Muscle of back (tissue), 11 donors: ENCODE results near the gene APBA2. TPM values are rescaled to one million over a fixed set of nuclear protein-coding genes. Genes with fewer than 3 reads are reported as not detected.
"Not testable (repeated sequence)": the region's sequence is repeated elsewhere in the genome, so short reads cannot be mapped to it uniquely, and the experiment has no call there.

Experiments used
- DNase-seq, 3 donors: peaks; one replicate each; pipeline versions ENCODE4 v3.0.0 to v3.0.0-alpha.2; 2013
- polyA plus RNA-seq, 10 donors: library from polyadenylated mRNA; unstranded; fragments of 120-200 nt; gene quantifications; one replicate each; pipeline ENCODE4 v1.2.1, GENCODE V29; 2013; ENCODE audit not compliant: insufficient read length in 10 of 10

Gene APBA2
- polyA plus RNA-seq, 10 donors = 3.1 to 12.7 (median 4.7) TPM

- DNase-seq = no peak
These were observed 9.0 kb upstream of the APBA2 start for GRCh38 chr15:28876845-28877185.

GRCh38 chr15:28878209-28878608, 7.6 kb upstream of the APBA2 start:
- DNase-seq = no peak

- DNase-seq = no peak
These were observed 6.2 kb upstream of the APBA2 start for GRCh38 chr15:28879551-28879950.

GRCh38 chr15:28880680-28881079, 5.1 kb upstream of the APBA2 start:
- DNase-seq = no peak

GRCh38 chr15:28881170-28881569, 4.6 kb upstream of the APBA2 start:
- DNase-seq = no peak

GRCh38 chr15:28881600-28881999, 4.2 kb upstream of the APBA2 start:
- no peak for DNase-seq

- DNase-seq = no peak
These were observed 1.4 kb upstream of the APBA2 start for GRCh38 chr15:28884151-28884940.

GRCh38 chr15:28885128-28885629, 595 bp upstream of the APBA2 start:
- no peak for DNase-seq

- DNase-seq = peak in 1 of 3 donors; percentile 21
These were observed 911 bp downstream of the APBA2 start for GRCh38 chr15:28886431-28887338.

- DNase-seq = no peak
These were observed 1.8 kb downstream of the APBA2 start for GRCh38 chr15:28887339-28888174.

- DNase-seq = no peak
These were observed 2.6 kb downstream of the APBA2 start for GRCh38 chr15:28888302-28888894.

GRCh38 chr15:28888900-28889299, 3.1 kb downstream of the APBA2 start:
- no peak for DNase-seq

- DNase-seq = no peak
These were observed 3.6 kb downstream of the APBA2 start for GRCh38 chr15:28889346-28889745.

- DNase-seq = not testable (repeated sequence)
These were observed 4.1 kb downstream of the APBA2 start for GRCh38 chr15:28889871-28890270.

GRCh38 chr15:28890291-28890690, 4.5 kb downstream of the APBA2 start:
- DNase-seq = not testable (repeated sequence)

GRCh38 chr15:28890711-28891495, 5.1 kb downstream of the APBA2 start:
- no peak for DNase-seq

GRCh38 chr15:28891588-28891987, 5.8 kb downstream of the APBA2 start:
- DNase-seq = no peak

GRCh38 chr15:28892789-28893610, 7.2 kb downstream of the APBA2 start:
- no peak for DNase-seq

- DNase-seq = no peak
These were observed 8.9 kb downstream of the APBA2 start for GRCh38 chr15:28894631-28895030.

GRCh38 chr15:28895146-28895545, 9.4 kb downstream of the APBA2 start:
- DNase-seq = no peak
